Left renal cortex interstitium (tissue), 4 donors: ENCODE data around the gene NFKBIZ. TPM values are rescaled to one million over a fixed set of nuclear protein-coding genes. Genes with fewer than 3 reads are reported as not detected.

Source experiments
- DNase-seq, 4 donors: peaks; one replicate each; pipeline ENCODE4 v3.0.0-alpha.2; 2013; ENCODE audit warnings: low read depth in 4 of 4, low spot score in 2 of 4, missing footprints in 1 of 4
- polyA plus RNA-seq, 4 donors: library from polyadenylated mRNA; unstranded; fragments of 120-200 nt; gene quantifications; one replicate each; pipeline ENCODE4 v1.2.1, GENCODE V29; 2013; ENCODE audit not compliant: insufficient read length in 4 of 4

Gene NFKBIZ
- polyA plus RNA-seq, result 10 to 100 TPM in 3 of 4 donors, 1 to 10 TPM in 1; 3.6 to 12.7 (median 11.2) TPM

GRCh38 chr3:101848754-101849713 lies at the start of gene NFKBIZ:
TSS of gene NFKBIZ (plus strand) at chr3:101849514. CDS start at chr3:101849629, 115 bp downstream.
- DNase-seq, result peak in 3 of 4 donors; percentile 45 to 81 (median 74)

GRCh38 chr3:101801174-101801573 lies 48.1 kb upstream of the NFKBIZ start:
- DNase-seq, result no peak

- DNase-seq, result no peak
Measured at GRCh38 chr3:101802179-101802578, 47.1 kb upstream of the NFKBIZ start.

GRCh38 chr3:101803173-101803782 lies 46.0 kb upstream of the NFKBIZ start:
- peak in 1 of 4 donors; percentile 55 for DNase-seq

GRCh38 chr3:101803939-101804338 lies 45.4 kb upstream of the NFKBIZ start:
- DNase-seq, result no peak

GRCh38 chr3:101806491-101806890 lies 42.8 kb upstream of the NFKBIZ start:
- DNase-seq, result no peak

- DNase-seq, result no peak
Measured at GRCh38 chr3:101807888-101808287, 41.4 kb upstream of the NFKBIZ start.

- DNase-seq, result no peak
Measured at GRCh38 chr3:101809178-101810021, 39.9 kb upstream of the NFKBIZ start.

GRCh38 chr3:101810022-101810418 lies 39.3 kb upstream of the NFKBIZ start:
- no peak for DNase-seq

- no peak for DNase-seq
Measured at GRCh38 chr3:101811875-101812274, 37.4 kb upstream of the NFKBIZ start.

- no peak for DNase-seq
Measured at GRCh38 chr3:101812895-101813294, 36.4 kb upstream of the NFKBIZ start.

- no peak for DNase-seq
Measured at GRCh38 chr3:101813817-101814440, 35.4 kb upstream of the NFKBIZ start.

- no peak for DNase-seq
Measured at GRCh38 chr3:101814835-101815234, 34.5 kb upstream of the NFKBIZ start.

GRCh38 chr3:101816215-101817149 lies 32.8 kb upstream of the NFKBIZ start:
- DNase-seq, result no peak

GRCh38 chr3:101817992-101818391 lies 31.3 kb upstream of the NFKBIZ start:
- DNase-seq, result no peak

GRCh38 chr3:101819649-101820206 lies 29.6 kb upstream of the NFKBIZ start:
- no peak for DNase-seq

GRCh38 chr3:101821503-101821902 lies 27.8 kb upstream of the NFKBIZ start:
- DNase-seq, result no peak

- DNase-seq, result no peak
Measured at GRCh38 chr3:101823525-101823924, 25.8 kb upstream of the NFKBIZ start.

GRCh38 chr3:101824702-101825101 lies 24.6 kb upstream of the NFKBIZ start:
- no peak for DNase-seq
